Mucosa of descending colon (tissue), 3 donors: ENCODE measurements around the gene SLC9B2. TPM values are rescaled to one million over a fixed set of nuclear protein-coding genes. Genes with fewer than 3 reads are reported as not detected.

Experiments
- total RNA-seq, 3 donors: library from RNA; stranded (reverse); fragmentation: NEBNext Ultra II Directional in 2 of 3; extraction: Animal tissue kit (Norgen Biotek cat#: 25700) in 2 of 3; gene quantifications; one replicate each; pipeline versions ENCODE4 v1.2.1 to v1.2.4, GENCODE V29; 2021 to 2023
- donor health status: DM: no; HTN: no; CAD: no; lungs with moderate emphysema.
- donor health status: DM: no; HTN: no; CAD: no.
- donor health status: DM: no; HTN: yes; CAD: no.

The SLC9B2 gene
- total RNA-seq, 3 donors from 2014 or later: 0.84 to 9.7 (median 2.9) TPM

Other genes starting within 250 kb of the SLC9B2 start
- 100 to 1,000 TPM; 290 to 303 (median 293) TPM for gene UBE2D3, start 249.2 kb downstream of the SLC9B2 start, total RNA-seq
- 10 to 100 TPM; 22.5 to 24.5 (median 23.1) TPM for gene CISD2, start 207.8 kb downstream of the SLC9B2 start, total RNA-seq
- gene SLC9B1, start 57.1 kb downstream of the SLC9B2 start, total RNA-seq: 1 to 10 TPM in 1 of 3 donors, under 1 TPM in 1, not detected in 1; 0.65 to 1.4 TPM
- 10 to 100 TPM; 27.1 to 35.1 (median 31.2) TPM for gene BDH2, start 23.1 kb upstream of the SLC9B2 start, total RNA-seq
- 1 to 10 TPM; 1.9 to 9.3 (median 2.8) TPM for gene CENPE, start 121.6 kb upstream of the SLC9B2 start, total RNA-seq